Fibroblast of the aortic adventitia (primary cell): ENCODE data around the gene SOCS2. TPM values are rescaled to one million over a fixed set of nuclear protein-coding genes. Genes with fewer than 3 reads are reported as not detected.

Experiments used
- DNase-seq: peaks from one replicate; pipeline ENCODE4 v3.0.0-alpha.2; 2010; ENCODE audit warnings: low read depth
- H3K4me3 ChIP-seq: 2 replicates; pipeline ENCODE4 v1.5.1; 2011; ENCODE audit warnings: low read depth, mild to moderate bottlenecking, control low read depth, low read length, moderate library complexity
- total RNA-seq: library from RNA; depleted of rRNA; stranded (reverse); fragments of >200 nt; gene quantifications from 2 replicates; pipeline ENCODE4 v1.2.3, GENCODE V29; 2012; ENCODE audit warnings: low replicate concordance
- TF ChIP-seq, protein P1 (sequence below): IDR thresholded peaks from 2 replicates; pipeline ENCODE4 v1.5.1; 2011; ENCODE audit warnings: mild to moderate bottlenecking, low read length, control low read depth, inconsistent platforms; ENCODE audit not compliant: insufficient read depth

Gene SOCS2
- total RNA-seq, 1 donor, result 6.3 TPM

DNA sequence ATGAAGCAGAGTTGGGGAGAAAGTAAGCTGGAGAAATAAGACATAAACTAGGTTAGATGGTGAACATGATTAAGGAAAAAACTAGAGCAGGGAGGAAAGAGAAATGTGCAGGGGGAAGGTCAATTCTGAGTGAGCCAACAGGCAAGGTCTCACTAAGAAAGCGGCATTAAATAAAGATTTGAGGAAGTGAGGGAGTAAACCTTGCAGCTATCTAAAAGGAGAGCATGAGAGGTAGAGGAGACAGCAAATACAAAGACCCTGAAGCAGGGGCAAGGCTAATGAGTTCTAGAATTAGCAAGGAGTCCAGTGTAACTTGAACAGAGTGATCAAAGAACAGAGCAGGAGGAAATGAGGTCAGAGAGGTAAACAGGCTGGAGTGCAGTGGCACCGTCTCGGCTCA lies 4.4 kb upstream of the SOCS2 start:
- H3K4me3 ChIP-seq, result no peak overlapping the region
- no peak for DNase-seq
- TF ChIP-seq, protein P1, sequence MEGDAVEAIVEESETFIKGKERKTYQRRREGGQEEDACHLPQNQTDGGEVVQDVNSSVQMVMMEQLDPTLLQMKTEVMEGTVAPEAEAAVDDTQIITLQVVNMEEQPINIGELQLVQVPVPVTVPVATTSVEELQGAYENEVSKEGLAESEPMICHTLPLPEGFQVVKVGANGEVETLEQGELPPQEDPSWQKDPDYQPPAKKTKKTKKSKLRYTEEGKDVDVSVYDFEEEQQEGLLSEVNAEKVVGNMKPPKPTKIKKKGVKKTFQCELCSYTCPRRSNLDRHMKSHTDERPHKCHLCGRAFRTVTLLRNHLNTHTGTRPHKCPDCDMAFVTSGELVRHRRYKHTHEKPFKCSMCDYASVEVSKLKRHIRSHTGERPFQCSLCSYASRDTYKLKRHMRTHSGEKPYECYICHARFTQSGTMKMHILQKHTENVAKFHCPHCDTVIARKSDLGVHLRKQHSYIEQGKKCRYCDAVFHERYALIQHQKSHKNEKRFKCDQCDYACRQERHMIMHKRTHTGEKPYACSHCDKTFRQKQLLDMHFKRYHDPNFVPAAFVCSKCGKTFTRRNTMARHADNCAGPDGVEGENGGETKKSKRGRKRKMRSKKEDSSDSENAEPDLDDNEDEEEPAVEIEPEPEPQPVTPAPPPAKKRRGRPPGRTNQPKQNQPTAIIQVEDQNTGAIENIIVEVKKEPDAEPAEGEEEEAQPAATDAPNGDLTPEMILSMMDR, result no peak

DNA sequence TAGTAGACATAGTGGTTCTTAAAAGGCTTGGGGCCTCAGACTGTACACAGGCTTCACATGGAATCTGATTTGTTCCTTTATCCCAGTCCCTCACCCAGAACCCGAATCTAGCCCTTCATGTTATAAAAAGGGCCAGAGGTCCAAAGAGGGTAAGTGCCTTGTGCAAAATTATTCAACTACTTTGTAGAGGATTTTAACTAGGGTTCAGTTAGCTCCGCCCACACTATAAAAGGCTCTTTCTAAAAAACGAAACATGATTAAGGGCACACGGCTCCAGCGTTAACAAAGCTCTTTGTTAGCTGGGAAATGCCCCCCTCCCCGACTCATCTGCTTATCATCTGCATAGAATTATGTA lies 3.2 kb upstream of the SOCS2 start:
- TF ChIP-seq, protein P1, result no peak
- H3K4me3 ChIP-seq, result peak overlapping the region; percentile 77
- DNase-seq, result no peak

GRCh38 chr12:93569656-93570551 lies 2.6 kb upstream of the SOCS2 start:
- TF ChIP-seq, protein P1, result peak; percentile 88
- peak; percentile 88 for DNase-seq
- peak overlapping the region; percentile 77 for H3K4me3 ChIP-seq

GRCh38 chr12:93570552-93571364 lies 1.7 kb upstream of the SOCS2 start:
- DNase-seq, result peak; percentile 89
- TF ChIP-seq, protein P1, result no peak
- H3K4me3 ChIP-seq, result peak overlapping the region; percentile 77

GRCh38 chr12:93571365-93571924 lies 1.0 kb upstream of the SOCS2 start:
- peak; percentile 37 for DNase-seq
- TF ChIP-seq, protein P1, result no peak
- H3K4me3 ChIP-seq, result peak overlapping the region; percentile 77

- TF ChIP-seq, protein P1, result no peak
- peak overlapping the region; percentile 77 for H3K4me3 ChIP-seq
- peak; percentile 22 for DNase-seq
Observed at GRCh38 chr12:93572712-93573551, 457 bp downstream of the SOCS2 start.
